Measurements from ENCODE around the gene GGACT. TPM values are rescaled to one million over a fixed set of nuclear protein-coding genes. Genes with fewer than 3 reads are reported as not detected.

GGACT gene
- total RNA-seq, 6 donors from 2014 or later: 0.67 to 8.5 (median 5.7) TPM

DNA sequence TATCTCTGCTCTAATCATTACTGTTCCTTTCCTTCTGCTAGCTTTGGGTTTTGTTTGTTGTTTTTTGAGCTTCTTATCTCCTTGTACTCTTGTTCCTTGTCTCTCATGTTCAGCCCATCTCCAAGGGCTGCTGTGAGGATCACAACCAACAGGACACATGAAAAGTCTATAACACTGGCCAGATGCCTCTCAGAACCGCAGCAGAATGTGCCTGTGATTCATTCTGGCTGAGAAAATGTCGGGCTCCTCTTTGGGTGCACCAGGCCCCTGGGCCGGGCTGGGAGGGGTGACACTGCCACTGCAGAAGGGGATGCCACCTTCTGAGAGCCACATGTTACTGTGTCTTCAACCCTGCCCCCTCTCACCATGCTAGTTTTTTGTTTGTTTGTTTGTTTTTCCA lies 48.0 kb downstream of the GGACT start:
- DNase-seq (no peak), ATAC-seq (ENCODE audit: low FRiP score in 2 of 2) (no peak)
- Histone ChIP-seq H3K36me3 (no peaks in the 10 kb centered on the region), H3K4me1 (peaks cover 0 to 7% (median 0%) of the 10 kb centered on the region in 4 donors), H3K27me3 (no peaks in the 10 kb centered on the region), H3K27ac (no peak overlapping the region), H3K9me3 (no peaks in the 10 kb centered on the region), H3K4me3 (no peak overlapping the region)
- no peak for TF ChIP-seq CTCF (IDR thresholded peaks at IDR 0.05)
- no peak for TF ChIP-seq EP300 (IDR thresholded peaks at IDR 0.05)
- TF ChIP-seq POLR2A (IDR thresholded peaks at IDR 0.05): no peak
- no peak for TF ChIP-seq POLR2AphosphoS5 (IDR thresholded peaks at IDR 0.05)
- WGBS, 2 donors: 70 to 88% methylated on average over 2 to 3 of the region's 3 CpGs

DNA sequence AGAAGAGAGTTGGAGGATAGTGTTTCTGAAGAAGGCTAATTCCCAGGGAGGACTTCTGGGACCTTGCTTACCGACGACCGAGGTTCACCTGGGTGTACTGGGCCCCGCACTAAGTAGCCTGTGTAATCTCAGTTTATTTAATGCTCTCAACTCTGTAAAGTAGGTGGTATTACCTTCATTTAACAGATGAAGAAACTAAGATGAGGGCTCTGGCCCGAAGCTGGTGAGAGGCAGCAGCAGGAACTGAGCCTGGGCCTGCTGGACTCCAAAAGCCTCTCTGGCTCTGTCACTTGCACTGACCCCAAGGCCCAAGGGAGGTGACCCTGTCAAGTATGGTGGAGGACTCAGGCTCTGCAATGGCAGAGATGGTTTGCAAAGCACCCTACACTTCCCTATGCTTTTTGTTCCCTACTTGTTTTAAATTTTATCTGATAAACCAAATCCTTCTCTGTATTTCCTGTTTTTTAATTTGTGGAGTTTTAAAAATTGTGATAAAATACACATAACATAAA lies 50.6 kb downstream of the GGACT start:
- no peak for TF ChIP-seq POLR2A (IDR thresholded peaks at IDR 0.05)
- no peak for TF ChIP-seq POLR2AphosphoS5 (IDR thresholded peaks at IDR 0.05)
- TF ChIP-seq EP300 (IDR thresholded peaks at IDR 0.05): no peak
- Histone ChIP-seq H3K36me3 (no peaks in the 10 kb centered on the region), H3K4me1 (no peaks in the 10 kb centered on the region), H3K4me3 (no peak overlapping the region), H3K27ac (no peak overlapping the region), H3K27me3 (no peaks in the 10 kb centered on the region), H3K9me3 (no peaks in the 10 kb centered on the region)
- no peak for DNase-seq
- no peak for ATAC-seq (ENCODE audit: low FRiP score in 2 of 2)
- 90 to 91% methylated on average over 5 of the region's 5 CpGs for WGBS, 2 donors

- H3K27me3 ChIP-seq: no peaks in the 10 kb centered on the region
- ATAC-seq (ENCODE audit: low FRiP score in 2 of 2): no peak
- no peak overlapping the region for H3K4me3 ChIP-seq
- H3K9me3 ChIP-seq: no peaks in the 10 kb centered on the region
- H3K27ac ChIP-seq: no peak overlapping the region
- no peak for DNase-seq
- TF ChIP-seq POLR2AphosphoS5 (IDR thresholded peaks at IDR 0.05) (no peak), EP300 (IDR thresholded peaks at IDR 0.05) (no peak)
- no peaks in the 10 kb centered on the region for H3K4me1 ChIP-seq
- 94 to 96% methylated on average over 9 of the region's 9 CpGs for WGBS, 2 donors
- peaks cover 0 to 2% (median under 1%) of the 10 kb centered on the region in 4 donors for H3K36me3 ChIP-seq
Observed at GRCh38 chr13:100537486-100537885, 51.1 kb downstream of the GGACT start.

DNA sequence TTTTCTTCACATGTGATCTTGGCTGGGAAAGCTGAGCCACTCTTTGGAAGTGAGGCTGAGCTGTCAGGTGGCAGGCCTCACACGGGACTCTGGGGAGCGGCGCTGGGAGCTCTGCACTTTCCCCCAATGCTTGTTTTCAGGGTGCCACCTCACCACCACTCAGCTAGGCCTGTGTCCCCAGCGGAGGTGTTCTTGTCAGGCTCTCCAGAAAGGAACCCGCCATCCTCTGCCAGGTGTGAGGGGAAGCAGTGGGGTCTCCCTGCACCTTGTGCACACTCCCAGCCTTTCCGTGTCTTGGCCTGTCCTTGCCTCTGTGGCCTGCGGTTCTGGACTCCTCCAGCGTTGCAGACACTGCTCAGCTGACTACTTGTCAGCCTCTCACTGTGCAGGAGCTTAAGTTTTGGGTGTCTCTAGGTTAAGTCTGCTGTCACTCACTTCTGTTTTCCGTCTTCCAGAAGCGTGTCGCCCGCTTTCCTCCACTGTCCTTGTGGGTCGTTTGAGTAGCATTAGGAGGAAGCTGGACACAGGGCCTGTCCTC lies 51.9 kb downstream of the GGACT start:
- no peaks in the 10 kb centered on the region for H3K27me3 ChIP-seq
- TF ChIP-seq POLR2AphosphoS5 (IDR thresholded peaks at IDR 0.05): no peak
- TF ChIP-seq POLR2A (IDR thresholded peaks at IDR 0.05): no peak
- no peak for TF ChIP-seq EP300 (IDR thresholded peaks at IDR 0.05)
- no peak for TF ChIP-seq CTCF (IDR thresholded peaks at IDR 0.05)
- no peaks in the 10 kb centered on the region for H3K4me1 ChIP-seq
- no peaks in the 10 kb centered on the region for H3K9me3 ChIP-seq
- H3K36me3 ChIP-seq: peaks cover 0 to 10% (median 3%) of the 10 kb centered on the region in 4 donors
- no peak overlapping the region for H3K4me3 ChIP-seq
- WGBS, 2 donors: 90 to 93% methylated on average over 11 to 13 of the region's 13 CpGs
- H3K27ac ChIP-seq: no peak overlapping the region
- DNase-seq (no peak), ATAC-seq (ENCODE audit: low FRiP score in 2 of 2) (no peak)

DNA sequence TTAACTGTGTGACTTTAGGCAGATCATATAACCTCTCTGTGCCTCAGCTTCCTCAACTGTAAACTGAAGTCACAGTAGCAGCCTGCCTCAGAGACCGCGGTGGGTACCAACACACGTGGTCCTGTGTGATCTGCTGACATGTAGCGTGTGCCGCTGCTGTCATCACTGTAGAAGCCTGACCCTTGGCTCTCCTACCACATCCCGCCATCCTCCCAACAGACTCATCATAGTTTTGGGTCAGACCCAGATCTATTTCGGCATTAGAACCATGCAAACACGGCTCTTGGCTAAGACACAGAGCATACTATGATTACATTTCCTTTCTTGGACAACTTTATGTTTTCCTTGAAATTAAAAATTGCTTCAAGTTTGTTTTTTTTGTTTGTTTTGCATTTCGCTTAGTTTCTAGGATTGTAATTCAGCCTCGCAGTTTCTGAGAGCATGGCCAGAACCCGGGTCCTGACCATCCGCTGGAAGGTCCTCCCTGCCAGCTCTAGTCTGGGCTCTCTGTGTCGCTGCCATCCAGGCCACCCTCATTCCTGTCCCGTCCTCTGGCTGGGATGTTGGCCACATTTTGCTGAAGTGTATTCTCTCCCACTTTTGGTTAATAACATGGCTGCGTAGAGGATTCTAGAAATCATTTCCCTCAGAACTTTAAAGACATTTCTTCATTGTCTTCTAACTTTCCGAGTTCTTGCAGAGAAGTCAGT lies 53.0 kb downstream of the GGACT start:
- WGBS, 2 donors: 83 to 86% methylated on average over 15 to 16 of the region's 16 CpGs
- H3K36me3 ChIP-seq: peaks cover 0 to 12% (median 3%) of the 10 kb centered on the region in 4 donors
- TF ChIP-seq POLR2A (IDR thresholded peaks at IDR 0.05) (no peak), EP300 (IDR thresholded peaks at IDR 0.05) (no peak), POLR2AphosphoS5 (IDR thresholded peaks at IDR 0.05) (no peak), CTCF (IDR thresholded peaks at IDR 0.05) (no peak)

More for the DNA sequence above, 53.0 kb downstream of the GGACT start:
- Histone ChIP-seq H3K27me3 (no peaks in the 10 kb centered on the region), H3K9me3 (no peaks in the 10 kb centered on the region), H3K4me3 (no peak overlapping the region), H3K27ac (no peak overlapping the region), H3K4me1 (no peaks in the 10 kb centered on the region)
- DNase-seq (no peak), ATAC-seq (ENCODE audit: low FRiP score in 2 of 2) (peak in 1 of 2 donors; percentile 16)
